HG02571 (cell line): Measurements from ENCODE around the gene MARCHF4.

Source experiments
- ATAC-seq: cut with Tn5 transposase; IDR thresholded peaks from one replicate; pipeline ENCODE4 v1.9.1; 2021; ENCODE audit warnings: mild to moderate bottlenecking, moderate library complexity; ENCODE audit not compliant: unreplicated experiment

MARCHF4 gene

GRCh38 chr2:216351172-216351925 lies 20.9 kb downstream of the MARCHF4 start:
- ATAC-seq = no peak

GRCh38 chr2:216350214-216350791 lies 22.0 kb downstream of the MARCHF4 start:
- no peak for ATAC-seq

DNA sequence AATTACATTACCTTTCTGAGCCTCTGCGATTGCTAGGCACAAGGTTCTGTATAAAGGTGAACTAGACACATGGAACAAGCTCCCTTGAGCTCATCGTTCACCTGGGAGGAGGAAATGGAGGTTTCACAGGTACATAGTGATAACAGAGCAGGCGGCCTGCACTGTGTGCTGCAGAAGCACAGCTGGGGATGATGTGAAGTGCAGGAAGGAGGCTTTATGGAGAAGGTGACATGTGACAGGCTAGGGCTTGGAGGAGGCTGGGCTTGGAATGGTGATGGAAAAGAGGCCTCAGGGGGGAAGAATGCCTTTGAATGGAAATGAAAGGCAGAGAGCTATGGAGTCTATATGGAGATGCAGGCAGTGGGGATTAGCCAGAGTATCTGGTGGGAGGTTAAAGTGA lies 22.9 kb downstream of the MARCHF4 start:
- ATAC-seq = no peak

GRCh38 chr2:216348756-216349308 lies 23.5 kb downstream of the MARCHF4 start:
- ATAC-seq = no peak

DNA sequence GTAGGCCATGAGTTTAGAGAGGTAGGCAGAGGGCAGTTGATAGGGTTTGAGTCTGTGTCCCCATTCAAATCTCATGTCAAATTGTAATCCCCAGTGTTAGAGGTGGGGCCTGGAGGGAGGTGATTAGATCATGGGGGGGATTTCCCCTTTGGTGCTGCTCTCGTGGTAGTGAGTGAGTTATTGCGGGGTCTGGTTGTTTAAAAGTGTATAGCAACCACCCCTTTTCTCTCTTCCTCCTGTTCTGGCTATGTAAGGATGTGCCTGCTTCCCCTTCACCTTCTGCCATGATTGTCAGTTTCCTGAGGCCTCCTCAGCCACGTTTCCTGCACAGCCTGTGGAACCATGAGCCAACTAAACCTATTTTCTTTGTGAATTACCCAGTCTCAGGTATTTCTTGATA lies 25.5 kb downstream of the MARCHF4 start:
- ATAC-seq = no peak

GRCh38 chr2:216345846-216346245 lies 26.4 kb downstream of the MARCHF4 start:
- no peak for ATAC-seq

DNA sequence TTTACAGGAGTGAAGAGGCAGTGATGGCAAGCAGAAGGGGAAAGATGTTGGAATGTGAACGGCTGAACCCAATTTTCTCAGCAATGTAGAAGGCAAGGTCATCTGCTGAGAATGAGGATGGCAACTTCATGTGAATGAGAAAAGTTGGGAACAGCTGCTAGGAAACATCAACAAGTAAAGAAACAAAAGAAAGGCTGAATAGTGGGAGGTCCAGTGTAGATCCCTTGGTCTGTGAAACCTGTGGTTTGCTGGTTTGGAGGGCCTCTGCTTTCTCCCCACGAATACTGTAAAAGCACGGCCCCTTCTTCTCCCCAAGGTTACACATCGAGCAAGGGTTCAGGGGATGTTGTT lies 27.4 kb downstream of the MARCHF4 start:
- no peak for ATAC-seq

GRCh38 chr2:216344206-216344949 lies 27.9 kb downstream of the MARCHF4 start:
- ATAC-seq = no peak

- no peak for ATAC-seq
Measured at GRCh38 chr2:216343221-216343980, 28.9 kb downstream of the MARCHF4 start.

- no peak for ATAC-seq
Measured at GRCh38 chr2:216341121-216341520, 31.2 kb downstream of the MARCHF4 start.

GRCh38 chr2:216340280-216340631 lies 32.0 kb downstream of the MARCHF4 start:
- no peak for ATAC-seq

GRCh38 chr2:216339456-216340279 lies 32.6 kb downstream of the MARCHF4 start:
- ATAC-seq = no peak

- no peak for ATAC-seq
Measured at GRCh38 chr2:216335252-216335651, 37.0 kb downstream of the MARCHF4 start.

DNA sequence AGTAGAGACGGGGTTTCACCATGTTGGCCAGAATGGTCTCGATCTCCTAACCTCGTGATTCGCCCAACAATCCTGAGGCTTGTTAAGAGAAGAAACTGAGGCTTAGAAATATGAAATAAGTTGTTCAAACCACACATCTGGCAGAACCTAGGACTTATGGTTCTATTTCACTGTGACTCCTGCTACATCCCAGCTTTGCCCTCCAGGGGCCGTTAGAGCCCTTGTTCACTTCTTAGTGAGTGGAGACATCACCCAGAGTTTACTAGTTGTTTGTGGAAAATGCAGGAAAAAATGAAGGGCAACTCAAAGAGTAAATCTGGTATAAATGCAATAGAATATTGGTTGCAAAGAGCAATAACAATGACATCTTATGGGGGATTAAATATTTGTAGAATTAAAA lies 43.9 kb downstream of the MARCHF4 start:
- ATAC-seq = no peak

DNA sequence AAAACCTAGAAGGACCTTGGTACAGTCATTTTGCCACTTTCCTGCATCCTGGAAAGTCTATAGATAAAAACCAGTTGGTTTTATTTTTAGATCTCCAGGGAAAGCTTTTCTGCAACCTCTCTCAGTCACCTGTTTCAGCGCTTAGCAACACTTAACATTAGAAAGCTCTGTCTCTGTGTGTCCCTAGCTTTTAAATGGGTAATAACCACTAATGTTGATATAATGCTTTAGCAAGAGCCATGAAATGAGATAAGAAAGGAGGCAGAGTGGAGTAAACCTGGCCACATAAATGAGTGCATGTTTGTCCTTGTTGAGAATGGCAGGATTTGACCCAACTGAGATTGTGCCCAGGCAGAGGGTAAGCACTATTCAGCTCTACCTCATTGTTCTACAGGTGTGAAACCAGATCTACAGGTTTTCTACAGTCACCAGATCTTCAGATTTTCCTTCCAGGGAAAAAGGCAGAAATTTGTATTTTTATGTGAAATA lies 44.8 kb downstream of the MARCHF4 start:
- no peak for ATAC-seq
